Measurements from ENCODE around the gene CTIF. TPM values are rescaled to one million over a fixed set of nuclear protein-coding genes. Genes with fewer than 3 reads are reported as not detected.

CTIF gene
- total RNA-seq, 1 donor from 2014 or later, result 35.1 TPM

DNA sequence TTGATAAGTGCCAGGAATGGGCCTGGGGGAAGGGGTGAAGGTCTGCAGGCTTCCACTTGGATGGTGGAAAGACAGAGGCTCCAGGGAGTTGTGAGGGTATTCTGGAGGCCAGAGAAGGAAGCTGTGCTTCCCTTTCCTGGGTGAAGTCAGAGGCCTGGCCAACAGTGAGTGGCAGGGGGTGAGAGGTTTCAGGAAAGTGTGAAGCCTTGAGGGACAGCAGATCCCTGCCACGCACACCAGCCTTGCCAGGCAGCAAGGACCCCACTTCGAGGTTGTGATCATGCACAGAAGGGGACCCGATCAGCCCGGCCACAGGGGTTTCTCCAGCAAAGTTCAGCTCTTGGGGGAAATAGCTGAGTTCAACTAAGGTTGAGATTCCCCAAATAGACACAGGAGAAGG is 345.5 kb downstream of the CTIF start:
- DNase-seq (ENCODE audit: extremely low spot score in 2 of 2), result no peak
- H3K36me3 ChIP-seq, result no peaks in the 10 kb centered on the region
- H3K4me3 ChIP-seq, result no peak overlapping the region
- H3K9me3 ChIP-seq, result no peaks in the 10 kb centered on the region
- peaks cover 42% of the 10 kb centered on the region for H3K4me1 ChIP-seq
- TF ChIP-seq, protein P1, sequence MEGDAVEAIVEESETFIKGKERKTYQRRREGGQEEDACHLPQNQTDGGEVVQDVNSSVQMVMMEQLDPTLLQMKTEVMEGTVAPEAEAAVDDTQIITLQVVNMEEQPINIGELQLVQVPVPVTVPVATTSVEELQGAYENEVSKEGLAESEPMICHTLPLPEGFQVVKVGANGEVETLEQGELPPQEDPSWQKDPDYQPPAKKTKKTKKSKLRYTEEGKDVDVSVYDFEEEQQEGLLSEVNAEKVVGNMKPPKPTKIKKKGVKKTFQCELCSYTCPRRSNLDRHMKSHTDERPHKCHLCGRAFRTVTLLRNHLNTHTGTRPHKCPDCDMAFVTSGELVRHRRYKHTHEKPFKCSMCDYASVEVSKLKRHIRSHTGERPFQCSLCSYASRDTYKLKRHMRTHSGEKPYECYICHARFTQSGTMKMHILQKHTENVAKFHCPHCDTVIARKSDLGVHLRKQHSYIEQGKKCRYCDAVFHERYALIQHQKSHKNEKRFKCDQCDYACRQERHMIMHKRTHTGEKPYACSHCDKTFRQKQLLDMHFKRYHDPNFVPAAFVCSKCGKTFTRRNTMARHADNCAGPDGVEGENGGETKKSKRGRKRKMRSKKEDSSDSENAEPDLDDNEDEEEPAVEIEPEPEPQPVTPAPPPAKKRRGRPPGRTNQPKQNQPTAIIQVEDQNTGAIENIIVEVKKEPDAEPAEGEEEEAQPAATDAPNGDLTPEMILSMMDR (IDR thresholded peaks at IDR 0.05), result no peak
- TF ChIP-seq POLR2AphosphoS5 (IDR thresholded peaks at IDR 0.05; ENCODE audit: insufficient read depth in 1 of 2, low read depth in 1 of 2), result no peak
- TF ChIP-seq POLR2A (IDR thresholded peaks at IDR 0.05), result no peak
- intact Hi-C loops (cut with DNase I), result no loop called here
- H3K27ac ChIP-seq, result peak overlapping the region; percentile 78
- no peaks in the 10 kb centered on the region for H3K27me3 ChIP-seq

DNA sequence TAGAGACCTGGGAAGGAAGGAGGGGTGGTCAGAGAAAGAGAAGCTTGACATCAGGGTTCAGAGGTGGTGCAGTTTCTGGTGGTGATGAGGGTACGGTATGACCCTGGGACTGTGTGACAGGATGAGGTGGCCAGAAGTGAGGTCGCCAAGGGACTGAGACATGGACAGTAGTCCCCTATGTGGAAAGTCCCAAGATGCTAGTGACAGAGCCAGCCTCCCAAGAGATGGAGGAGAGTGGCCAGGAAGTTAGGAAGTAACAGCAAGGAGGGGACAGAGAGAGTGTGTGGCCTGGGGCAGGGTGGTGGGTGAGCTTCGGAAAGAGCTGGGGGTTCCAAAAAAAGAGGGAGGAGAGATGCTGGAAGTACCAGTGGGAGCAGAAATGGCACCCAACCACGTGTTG is 345.9 kb downstream of the CTIF start:
- H3K27me3 ChIP-seq, result no peaks in the 10 kb centered on the region
- intact Hi-C loops (cut with DNase I), result no loop called here
- no peaks in the 10 kb centered on the region for H3K36me3 ChIP-seq
- TF ChIP-seq POLR2AphosphoS5 (IDR thresholded peaks at IDR 0.05; ENCODE audit: insufficient read depth in 1 of 2, low read depth in 1 of 2) (no peak), POLR2A (IDR thresholded peaks at IDR 0.05) (no peak)
- TF ChIP-seq, protein P1 (IDR thresholded peaks at IDR 0.05), result no peak
- H3K27ac ChIP-seq, result peak overlapping the region; percentile 78
- DNase-seq (ENCODE audit: extremely low spot score in 2 of 2), result no peak
- no peak overlapping the region for H3K4me3 ChIP-seq
- H3K4me1 ChIP-seq, result peaks cover 46% of the 10 kb centered on the region
- H3K9me3 ChIP-seq, result no peaks in the 10 kb centered on the region

DNA sequence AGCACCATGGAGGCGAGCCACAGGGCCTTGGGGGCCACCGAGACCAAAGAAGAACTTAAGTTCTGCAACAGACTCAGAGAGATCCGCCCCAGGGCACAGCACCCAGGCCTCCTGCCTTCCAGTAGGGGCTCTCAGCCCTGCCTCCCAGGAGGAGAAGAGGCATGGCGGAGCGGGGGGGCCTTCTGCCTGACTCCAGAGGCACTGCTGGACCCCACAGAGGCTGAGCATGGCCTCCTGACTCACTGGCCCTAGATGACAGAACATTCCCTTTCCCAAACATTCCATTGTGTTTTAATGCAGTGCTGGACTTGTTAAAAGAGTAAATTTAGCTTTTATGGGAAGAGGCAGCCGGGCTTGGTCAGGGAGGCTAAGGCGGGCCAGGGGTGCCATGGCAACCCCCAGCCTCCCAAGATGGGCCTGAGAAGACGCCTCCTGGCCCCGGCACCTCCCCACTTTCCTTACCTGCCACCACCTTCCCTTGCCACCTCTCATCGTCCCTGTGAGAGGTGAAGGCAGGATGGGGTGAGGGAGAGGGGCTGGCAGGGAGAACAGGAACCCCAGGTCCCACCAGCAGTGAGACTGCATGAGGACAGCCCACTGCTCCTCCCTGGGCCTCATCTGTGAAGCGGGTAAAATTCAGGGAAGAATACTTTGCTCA is 346.6 kb downstream of the CTIF start:
- Histone ChIP-seq H3K27me3 (no peaks in the 10 kb centered on the region), H3K36me3 (no peaks in the 10 kb centered on the region), H3K27ac (peak overlapping the region; percentile 78), H3K4me3 (no peak overlapping the region), H3K4me1 (peaks cover 52% of the 10 kb centered on the region), H3K9me3 (no peaks in the 10 kb centered on the region)
- no peak for DNase-seq (ENCODE audit: extremely low spot score in 2 of 2)
- intact Hi-C loops (cut with DNase I), result no loop called here
- TF ChIP-seq POLR2A (IDR thresholded peaks at IDR 0.05), result no peak
- peak; percentile 54 to 84 for TF ChIP-seq POLR2AphosphoS5 (IDR thresholded peaks at IDR 0.05; ENCODE audit: insufficient read depth in 1 of 2, low read depth in 1 of 2)

DNA sequence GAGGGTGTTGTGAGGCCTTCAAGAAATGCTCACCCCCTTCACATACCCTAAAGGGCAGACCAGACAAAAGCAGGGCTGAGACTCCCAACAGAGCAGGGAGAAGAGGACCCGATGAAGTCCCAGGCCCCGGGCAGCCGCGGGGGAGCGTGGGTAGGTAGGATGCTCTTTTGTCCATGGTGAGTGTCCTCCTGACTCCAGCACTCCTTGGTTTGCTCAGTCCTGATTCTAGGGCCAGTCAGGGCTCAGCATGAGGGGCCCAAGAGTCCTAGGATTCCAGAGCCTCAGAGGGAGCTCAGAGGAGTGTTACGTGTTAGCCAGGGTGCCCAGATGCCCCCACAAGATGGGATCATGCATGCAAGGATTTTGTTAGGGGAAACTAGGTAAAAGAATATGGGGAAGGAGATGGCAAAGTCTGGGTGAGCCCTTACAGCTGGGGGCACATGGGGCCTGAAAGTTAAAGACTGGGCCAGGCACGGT is 347.1 kb downstream of the CTIF start:
- H3K27me3 ChIP-seq, result no peaks in the 10 kb centered on the region
- H3K4me3 ChIP-seq, result no peak overlapping the region
- DNase-seq (ENCODE audit: extremely low spot score in 2 of 2), result no peak
- peaks cover 53% of the 10 kb centered on the region for H3K4me1 ChIP-seq
- no peaks in the 10 kb centered on the region for H3K36me3 ChIP-seq
- no peaks in the 10 kb centered on the region for H3K9me3 ChIP-seq
- intact Hi-C loops (cut with DNase I), result no loop called here
- H3K27ac ChIP-seq, result peak overlapping the region; percentile 78
- TF ChIP-seq, protein P1 (IDR thresholded peaks at IDR 0.05), result no peak
- TF ChIP-seq POLR2A (IDR thresholded peaks at IDR 0.05), result no peak
- no peak for TF ChIP-seq POLR2AphosphoS5 (IDR thresholded peaks at IDR 0.05; ENCODE audit: insufficient read depth in 1 of 2, low read depth in 1 of 2)

DNA sequence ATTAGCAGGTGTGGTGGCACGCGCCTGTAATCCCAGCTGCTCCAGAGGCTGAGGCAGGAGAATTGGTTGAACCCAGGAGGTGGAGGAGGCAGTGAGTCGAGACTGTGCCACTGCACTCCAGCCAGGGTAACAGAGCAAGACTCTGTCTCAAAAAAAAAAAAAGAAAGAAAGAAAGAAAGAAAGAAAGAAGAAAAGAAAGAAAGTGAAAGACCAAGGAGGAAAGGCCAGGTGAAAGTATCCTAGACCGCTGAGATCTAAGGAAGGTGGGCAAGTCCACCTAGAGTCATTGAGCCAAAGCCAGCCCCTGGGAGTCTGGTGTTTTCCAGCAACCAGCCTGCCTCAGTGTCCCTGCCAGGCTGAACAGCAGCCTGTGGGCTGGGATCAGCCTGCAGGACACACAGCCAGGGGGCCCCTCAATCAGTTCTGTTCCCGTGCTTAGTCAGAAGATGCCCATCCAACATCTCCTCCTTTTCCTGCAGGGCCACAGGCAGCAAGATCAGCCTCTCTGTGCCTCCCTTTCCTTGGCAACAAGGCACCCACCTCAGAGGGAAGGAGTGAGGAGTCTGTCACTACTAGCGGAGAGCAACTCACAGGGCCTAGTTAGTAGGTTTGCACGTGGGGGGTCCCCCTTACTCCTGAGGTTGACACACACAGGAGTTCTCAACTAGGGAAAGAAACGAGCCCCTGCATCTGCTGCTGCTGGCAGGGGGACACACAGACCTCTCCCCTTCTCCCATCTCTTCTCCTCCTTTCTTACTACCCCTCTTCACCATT is 347.9 kb downstream of the CTIF start:
- Histone ChIP-seq H3K4me3 (no peak overlapping the region), H3K27ac (no peak overlapping the region), H3K9me3 (no peaks in the 10 kb centered on the region), H3K36me3 (no peaks in the 10 kb centered on the region), H3K27me3 (no peaks in the 10 kb centered on the region), H3K4me1 (peaks cover 53% of the 10 kb centered on the region)
- intact Hi-C loops (cut with DNase I), result no loop called here
- no peak for TF ChIP-seq POLR2AphosphoS5 (IDR thresholded peaks at IDR 0.05; ENCODE audit: insufficient read depth in 1 of 2, low read depth in 1 of 2)
- TF ChIP-seq, protein P1 (IDR thresholded peaks at IDR 0.05), result no peak
- no peak for TF ChIP-seq POLR2A (IDR thresholded peaks at IDR 0.05)
- no peak for DNase-seq (ENCODE audit: extremely low spot score in 2 of 2)
